ENCODE results near the gene PGBD2. TPM values are rescaled to one million over a fixed set of nuclear protein-coding genes. Genes with fewer than 3 reads are reported as not detected.

PGBD2 gene
- total and polyA plus RNA-seq, 9 of the 15 experiments (the other 6 are each of a cell fraction or from before 2014, with no cell fraction given), result 11.9 to 21.8 (median 14.7) TPM

- TF ChIP-seq REST (IDR thresholded peaks at IDR 0.05; ENCODE audit: borderline replicate concordance) (no peak), REST (CRISPR knock-in tag; IDR thresholded peaks at IDR 0.05; ENCODE audit: low read depth) (no peak), EHMT2 (IDR thresholded peaks at IDR 0.05) (peak; percentile 54), ATF7 (IDR thresholded peaks at IDR 0.05) (no peak), ZEB2 (IDR thresholded peaks at IDR 0.05) (no peak), POLR2AphosphoS5 (IDR thresholded peaks at IDR 0.05; ENCODE audit: control insufficient read depth, insufficient read depth, low read depth, low read length) (no peak), NFXL1 (CRISPR knock-in tag; IDR thresholded peaks at IDR 0.05) (no peak), PRMT5 (CRISPR knock-in tag; IDR thresholded peaks at IDR 0.05) (no peak), MAFG (tag; conservative IDR thresholded peaks at IDR 0.05) (no peak), TSHZ1 (CRISPR knock-in tag; IDR thresholded peaks at IDR 0.05) (0 out of 2 replicates have a peak, but pooled peaks have one; percentile 59), HMGXB4 (CRISPR knock-in tag; IDR thresholded peaks at IDR 0.05) (no peak), ELK3 (CRISPR knock-in tag; IDR thresholded peaks at IDR 0.05) (no peak), ZNF444 (CRISPR knock-in tag; IDR thresholded peaks at IDR 0.05) (no peak)
Observed at GRCh38 chr1:248890549-248891498, 15.2 kb upstream of the PGBD2 start (continued).
